SK-N-MC (cell line): ENCODE results near the gene CHMP6.

Experiments
- DNase-seq: peaks from one replicate; pipeline ENCODE4 v3.0.0-alpha.2; 2011; ENCODE audit warnings: low read depth, low spot score
- H3K27ac ChIP-seq: fragments of 200-600 bp; sonication (generic); 2 replicates; pipeline ENCODE4 v1.5.1; 2016; ENCODE audit warnings: mixed run types
- H3K36me3 ChIP-seq: fragments of 200-600 bp; sonication (generic); 2 replicates; pipeline ENCODE4 v1.6.1; 2017; ENCODE audit warnings: antibody characterized with exemption, low read length, mixed read lengths; ENCODE audit not compliant: insufficient read depth
- H3K4me3 ChIP-seq: fragments of 200-600 bp; sonication (generic); 2 replicates; pipeline ENCODE4 v1.5.1; 2016
- H3K9ac ChIP-seq: fragments of 200-600 bp; sonication (generic); 2 replicates; pipeline ENCODE4 v1.8.0; 2017; ENCODE audit warnings: mixed run types, mixed read lengths; ENCODE audit not compliant: insufficient read length
- H3K9me3 ChIP-seq: fragments of 200-600 bp; sonication (generic); 2 replicates; pipeline ENCODE4 v1.6.1; 2017; ENCODE audit warnings: low read depth, mild to moderate bottlenecking, antibody characterized with exemption, low read length, moderate library complexity, mixed read lengths
- EZH2 ChIP-seq: fragments of 200-600 bp; sonication (generic); IDR thresholded peaks from one replicate; pipeline ENCODE4 v1.6.1; 2017; ENCODE audit warnings: antibody characterized with exemption
- FOXP2 ChIP-seq: optimal IDR thresholded peaks from 2 replicates; pipeline ENCODE3; 2011; ENCODE audit warnings: mild to moderate bottlenecking, moderate library complexity; ENCODE audit not compliant: insufficient read depth; ENCODE audit errors: extremely low read length, control extremely low read depth
- POLR2AphosphoS5 ChIP-seq: IDR thresholded peaks from 2 replicates; pipeline ENCODE4 v1.6.1; 2012; ENCODE audit warnings: mild to moderate bottlenecking, low read depth, low read length, borderline replicate concordance

CHMP6 gene

DNA sequence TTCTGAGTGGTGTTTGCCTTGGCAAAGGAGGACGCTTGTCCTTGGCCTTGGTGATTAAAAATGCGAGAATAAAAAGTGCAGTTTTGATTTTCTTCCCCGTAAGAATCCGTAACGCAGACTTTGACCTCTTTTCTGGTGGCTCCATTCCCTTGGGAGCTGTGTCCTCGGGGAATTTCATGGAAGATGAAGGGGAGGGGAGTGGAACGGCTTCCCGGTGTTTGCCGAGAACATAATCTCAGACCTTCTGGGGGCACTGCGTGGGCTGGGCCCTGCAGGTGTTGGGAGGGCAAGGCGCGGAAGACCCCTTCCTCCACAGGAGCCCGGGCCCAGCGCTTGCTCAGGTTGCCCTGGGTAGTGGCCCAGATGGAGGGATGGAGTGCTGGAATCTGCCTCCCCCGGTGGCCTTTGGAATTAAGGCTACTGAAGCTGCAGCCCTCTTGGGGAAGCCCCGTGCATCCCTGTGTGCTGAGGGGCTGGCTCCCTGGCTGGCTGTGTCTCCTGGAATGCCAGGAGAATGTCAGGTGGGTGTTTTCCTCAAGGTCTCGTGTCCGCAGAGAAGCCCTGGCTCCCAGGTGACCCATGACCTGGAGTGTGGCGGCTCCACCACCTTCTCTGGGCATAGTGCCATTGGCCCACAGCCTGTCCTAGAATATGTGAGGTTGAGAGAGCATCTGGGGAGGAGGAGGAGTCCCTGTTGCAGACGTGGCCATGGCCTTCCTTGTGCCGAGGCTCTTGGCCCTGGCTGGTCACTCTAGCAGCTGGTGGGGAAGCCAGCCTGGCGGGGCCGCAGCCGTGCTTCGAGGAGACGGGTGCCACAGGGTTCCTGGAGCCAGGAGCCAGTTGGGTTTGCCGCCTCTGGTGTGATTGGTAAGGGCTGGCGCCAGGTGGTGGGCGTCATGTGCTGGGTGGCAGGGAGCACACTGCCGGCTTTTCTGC lies 46.4 kb downstream of the CHMP6 start:
- no peak for DNase-seq
- no peaks in the 10 kb centered on the region for H3K9me3 ChIP-seq
- H3K36me3 ChIP-seq: no peaks in the 10 kb centered on the region
- H3K9ac ChIP-seq: peak overlapping the region; percentile 32
- H3K4me3 ChIP-seq: peak overlapping the region; percentile 15; the same call in 1 of the 2 replicates
- no peak overlapping the region for H3K27ac ChIP-seq
- no peak for TF ChIP-seq FOXP2
- TF ChIP-seq POLR2AphosphoS5: no peak
- TF ChIP-seq EZH2: no peak

DNA sequence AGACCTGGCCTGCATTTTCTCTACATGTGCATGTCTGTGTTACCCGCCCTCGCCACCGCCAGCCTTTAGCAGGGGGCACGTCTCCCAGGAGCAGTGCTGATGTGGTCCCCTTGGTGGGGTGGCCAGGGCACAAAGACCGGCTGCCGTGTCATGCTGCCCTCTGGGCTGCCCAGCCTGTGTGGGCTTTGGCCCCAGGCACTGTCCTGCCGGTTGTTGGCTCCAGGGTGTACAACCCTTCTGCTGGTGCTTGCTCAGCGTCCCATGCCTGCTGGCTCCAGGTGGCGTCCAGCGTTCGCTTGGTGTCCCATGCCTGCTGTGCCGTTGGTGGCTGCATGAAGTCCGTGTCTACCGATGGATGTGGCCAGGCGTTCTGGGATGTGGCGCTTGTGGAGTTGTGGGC lies 47.5 kb downstream of the CHMP6 start:
- H3K27ac ChIP-seq: no peak overlapping the region

DNA sequence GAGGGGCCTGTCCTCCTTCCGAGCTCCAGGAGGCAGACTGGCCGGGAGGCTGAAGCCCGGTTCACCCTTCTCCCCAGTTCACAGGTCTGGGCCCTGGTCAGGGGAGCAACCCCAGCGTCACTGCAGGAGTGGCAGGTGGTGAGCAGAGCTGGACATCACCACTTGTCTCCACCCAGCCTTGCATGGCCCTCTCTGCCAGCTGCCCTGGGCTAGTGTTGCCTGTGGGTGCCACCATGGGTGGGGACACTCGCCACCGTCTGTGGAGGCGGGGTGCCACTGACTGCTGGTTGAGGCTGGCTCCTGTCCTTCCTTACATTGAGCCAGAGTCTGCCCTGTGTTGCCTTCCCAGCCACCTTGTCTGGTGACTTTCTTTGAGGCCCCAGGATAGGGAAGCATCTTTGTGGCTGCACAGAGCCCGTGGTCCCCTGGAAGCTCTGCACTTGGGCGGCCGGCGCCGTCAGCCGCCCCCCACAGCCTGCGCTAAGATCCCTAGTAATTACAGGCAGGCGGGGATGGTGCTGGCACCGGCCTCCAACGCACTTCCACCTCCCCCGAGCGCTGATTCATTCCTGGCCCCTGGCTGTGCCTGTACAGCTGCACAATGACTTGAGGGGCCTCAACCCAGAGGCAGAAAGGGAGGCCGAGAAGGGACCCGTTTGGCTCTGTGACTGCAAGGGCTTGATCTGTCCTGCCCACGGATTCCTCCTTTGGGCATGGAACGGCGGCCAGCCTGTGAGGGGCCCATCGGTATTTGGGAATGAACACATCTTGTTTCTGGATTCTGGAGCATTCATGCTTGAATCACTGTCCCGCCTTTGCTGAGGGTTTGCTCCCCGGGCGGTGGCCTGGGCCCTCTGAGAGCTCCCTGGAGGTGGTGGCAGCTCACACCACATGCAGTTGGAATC lies 48.5 kb downstream of the CHMP6 start:
- H3K9me3 ChIP-seq: no peaks in the 10 kb centered on the region
- DNase-seq: no peak
- TF ChIP-seq EZH2: no peak
- TF ChIP-seq POLR2AphosphoS5: no peak
- no peak for TF ChIP-seq FOXP2
- no peak overlapping the region for H3K27ac ChIP-seq
- no peak overlapping the region for H3K9ac ChIP-seq
- no peaks in the 10 kb centered on the region for H3K36me3 ChIP-seq
- peak overlapping the region; percentile 37 for H3K4me3 ChIP-seq

More for the DNA sequence above, 47.5 kb downstream of the CHMP6 start:
- no peak for DNase-seq
- no peaks in the 10 kb centered on the region for H3K36me3 ChIP-seq
- TF ChIP-seq POLR2AphosphoS5: no peak
- H3K9ac ChIP-seq: no peak overlapping the region
- H3K4me3 ChIP-seq: no peak overlapping the region
- no peaks in the 10 kb centered on the region for H3K9me3 ChIP-seq

DNA sequence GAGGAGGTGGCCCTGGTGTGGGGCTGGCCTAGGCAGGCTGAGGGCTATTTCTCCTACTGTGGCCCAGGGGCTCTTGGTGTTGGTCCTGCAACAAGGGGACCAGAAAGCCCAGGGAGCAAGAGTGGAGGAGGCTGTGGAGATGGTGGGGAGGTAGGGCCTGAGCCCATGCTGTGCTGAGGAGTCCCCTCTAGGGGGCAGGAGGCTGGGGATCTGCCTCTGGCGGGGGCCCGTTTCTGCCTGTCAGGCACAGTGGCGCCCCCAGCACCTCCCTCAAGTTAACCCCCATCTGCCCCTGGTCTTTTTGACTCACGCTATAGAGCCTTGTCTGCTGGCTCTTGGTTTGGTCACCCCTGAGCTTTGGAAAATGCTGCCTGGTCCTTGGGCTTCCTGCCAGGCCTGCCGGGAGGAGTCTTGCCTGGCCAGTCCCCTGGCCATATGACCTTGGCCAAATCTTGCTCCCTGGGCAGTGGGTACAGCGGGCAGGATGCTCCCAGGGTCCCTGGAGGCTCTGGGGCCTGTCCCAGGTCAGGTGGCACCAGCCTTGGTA lies 49.2 kb downstream of the CHMP6 start:
- Histone ChIP-seq H3K27ac (no peak overlapping the region), H3K9me3 (no peaks in the 10 kb centered on the region), H3K4me3 (peak overlapping the region; percentile 37; the same call in 1 of the 2 replicates), H3K36me3 (no peaks in the 10 kb centered on the region), H3K9ac (no peak overlapping the region)
- no peak for DNase-seq
- TF ChIP-seq EZH2: no peak
- TF ChIP-seq FOXP2: no peak
- TF ChIP-seq POLR2AphosphoS5: no peak

DNA sequence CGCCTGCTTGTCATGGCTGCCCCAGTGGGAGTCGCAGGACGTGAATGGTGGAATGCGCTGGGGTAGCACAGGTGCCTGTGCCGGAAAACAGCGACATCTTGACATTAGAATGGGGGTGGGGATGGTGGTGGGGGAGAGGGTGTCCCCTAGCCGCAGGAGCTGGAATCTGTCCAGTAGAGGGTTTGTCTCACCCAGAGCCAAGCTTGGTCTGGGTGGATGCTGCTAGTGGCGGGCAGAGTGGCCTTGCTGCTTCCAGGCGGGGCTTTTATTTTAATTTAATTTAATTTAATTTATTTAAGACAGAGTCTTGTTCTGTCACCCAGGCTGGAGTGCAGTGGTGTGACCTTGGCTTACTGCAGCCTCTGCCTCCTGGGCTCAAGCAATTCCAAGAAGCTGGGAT lies 51.0 kb downstream of the CHMP6 start:
- Histone ChIP-seq H3K36me3 (no peaks in the 10 kb centered on the region), H3K4me3 (no peak overlapping the region), H3K27ac (no peak overlapping the region), H3K9ac (no peak overlapping the region), H3K9me3 (no peaks in the 10 kb centered on the region)
- DNase-seq: no peak
- no peak for TF ChIP-seq POLR2AphosphoS5

DNA sequence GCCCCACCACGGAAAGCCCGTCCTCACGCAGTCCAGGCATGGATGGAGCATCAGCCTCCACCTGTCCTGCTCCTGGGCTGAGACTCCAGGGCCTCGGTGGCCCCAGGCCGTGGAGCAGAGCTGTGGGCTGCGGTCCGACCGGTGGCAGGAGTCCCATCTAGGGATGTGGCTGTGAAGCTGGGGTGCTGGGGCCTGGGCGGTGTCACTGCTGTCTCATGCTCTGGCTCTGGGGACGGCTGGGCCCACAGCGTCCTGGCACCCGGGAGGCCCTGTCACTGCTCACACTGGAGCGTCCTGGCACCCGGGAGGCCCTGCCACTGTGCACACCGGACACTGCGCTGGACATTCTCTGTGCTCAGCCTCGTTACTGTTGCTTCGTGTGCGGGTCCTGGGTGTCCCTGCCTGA lies 51.7 kb downstream of the CHMP6 start:
- H3K9me3 ChIP-seq: no peaks in the 10 kb centered on the region
- no peaks in the 10 kb centered on the region for H3K36me3 ChIP-seq
- no peak overlapping the region for H3K9ac ChIP-seq
- TF ChIP-seq EZH2 (no peak), FOXP2 (no peak), POLR2AphosphoS5 (no peak)
- no peak overlapping the region for H3K27ac ChIP-seq
- H3K4me3 ChIP-seq: peak overlapping the region; percentile 26
- no peak for DNase-seq

DNA sequence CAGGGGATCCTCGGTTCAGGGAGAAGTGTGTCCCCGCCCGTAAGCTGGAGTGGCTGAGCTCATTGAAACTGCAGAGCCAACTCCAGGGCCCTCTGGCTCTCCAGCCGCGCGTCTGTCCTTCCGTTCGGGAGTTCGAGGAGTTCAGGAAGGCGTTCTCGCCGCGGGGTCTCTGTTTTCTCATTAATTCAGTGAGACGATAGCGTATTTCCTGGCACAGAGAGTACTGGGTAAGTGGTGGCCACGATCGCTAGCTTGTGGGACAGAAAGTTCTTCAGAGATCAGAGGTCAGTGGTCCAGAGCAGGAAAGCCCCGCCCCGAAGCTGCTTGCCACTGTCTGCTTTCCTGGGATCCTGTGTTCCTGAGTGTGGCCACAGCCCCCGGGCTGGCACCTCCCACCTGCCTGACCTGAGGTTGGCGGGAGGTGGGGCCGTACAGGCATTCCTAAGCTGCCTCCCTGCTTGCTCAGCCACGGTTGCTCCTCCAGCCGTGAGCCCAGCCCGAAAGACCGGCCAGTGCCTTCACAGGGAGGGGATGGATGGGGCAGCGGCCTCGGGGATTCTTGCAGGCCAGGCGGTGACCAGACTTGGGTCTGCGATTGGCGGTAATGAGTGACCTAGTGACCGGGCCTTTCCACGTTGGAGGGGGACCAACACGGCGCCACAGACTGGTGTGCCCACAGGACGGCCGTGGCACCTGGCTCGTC lies 52.2 kb downstream of the CHMP6 start:
- DNase-seq: no peak
- H3K36me3 ChIP-seq: no peaks in the 10 kb centered on the region
- no peak overlapping the region for H3K27ac ChIP-seq
- H3K9me3 ChIP-seq: no peaks in the 10 kb centered on the region
- H3K9ac ChIP-seq: no peak overlapping the region
- no peak for TF ChIP-seq EZH2
- peak overlapping the region; percentile 26 for H3K4me3 ChIP-seq

DNA sequence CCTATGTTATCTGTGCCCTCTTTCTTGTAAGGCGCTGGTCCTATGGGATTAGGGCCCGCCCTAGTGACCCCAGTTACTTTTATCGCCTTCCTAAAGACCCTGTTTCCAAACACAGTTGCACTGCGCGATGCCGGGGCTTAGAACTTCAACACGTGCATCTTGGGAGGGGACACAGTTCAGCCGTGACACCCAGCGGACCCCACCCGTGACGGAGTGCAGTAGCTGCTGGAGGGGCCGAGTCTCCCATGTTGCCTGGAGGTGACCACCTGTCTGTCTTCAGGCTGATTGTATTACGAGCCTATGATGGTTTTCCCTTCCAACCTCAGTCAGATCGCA lies 52.8 kb downstream of the CHMP6 start:
- Histone ChIP-seq H3K27ac (no peak overlapping the region), H3K9ac (no peak overlapping the region)

More for the DNA sequence above, 52.8 kb downstream of the CHMP6 start:
- no peaks in the 10 kb centered on the region for H3K36me3 ChIP-seq
- H3K9me3 ChIP-seq: no peaks in the 10 kb centered on the region
- no peak for DNase-seq
- TF ChIP-seq FOXP2 (no peak), POLR2AphosphoS5 (no peak), EZH2 (no peak)
- H3K4me3 ChIP-seq: no peak overlapping the region
